Motor neuron (in vitro differentiated cells): ENCODE data around the gene SRF. TPM values are rescaled to one million over a fixed set of nuclear protein-coding genes. Genes with fewer than 3 reads are reported as not detected.

ENCODE experiments used
- ATAC-seq, 8 experiments: fragments of 200-7000 bp; cut with Tn5 transposase; replicated peaks in 6 of 8; 2 replicates each; pipeline ENCODE4 v1.8.0; 2021; ENCODE audit warnings: mild to moderate bottlenecking in 8 of 8, moderate library complexity in 8 of 8
- H3K27ac ChIP-seq, 2 donors: fragments of 250-450 bp; sonication (Bioruptor Pico); 2 replicates each; pipeline ENCODE4 v1.9.0; 2021; ENCODE audit warnings: antibody characterized with exemption in 2 of 2, mild to moderate bottlenecking in 2 of 2, moderate library complexity in 1 of 2
- H3K4me1 ChIP-seq, 2 donors: fragments of 250-450 bp; sonication (Bioruptor Pico); replicated peaks in 1 of 2; 2 replicates each; pipeline ENCODE4 v1.6.1; 2021; ENCODE audit warnings: antibody characterized with exemption in 2 of 2, mild to moderate bottlenecking in 2 of 2, moderate library complexity in 1 of 2
- H3K4me3 ChIP-seq, 5 donors: fragments of 250-450 bp; sonication (Bioruptor Pico); 2 replicates each; pipeline ENCODE4 v1.9.0; 2021; ENCODE audit warnings: antibody characterized with exemption in 5 of 5, mild to moderate bottlenecking in 5 of 5, moderate library complexity in 4 of 5
- WGBS, 10 experiments: fragments of 450-650 bp; shearing (Covaris generic); methylation state at CpG; one replicate each; pipeline ENCODE4 v1.0.0; 2022; 5-methylcytosine and 5-hydroxymethylcytosine counted together
- in situ Hi-C, 9 experiments: fragments of 400-800 bp; cut with MboI; loops; one replicate each; pipeline ENCODE4 v1.15.0; 2021; ENCODE audit warnings: low sequenced_read_pairs in 9 of 9, low pct_unique_long_range_greater_than_20kb in 2 of 9; ENCODE audit not compliant: unreplicated experiment in 9 of 9
- total RNA-seq, 8 experiments: library from RNA; unstranded; fragments of 300-600 nt; gene quantifications; 2 replicates each; pipeline versions ENCODE4 v1.2.3 to v1.2.4, GENCODE V29; 2022

SRF gene
- total RNA-seq, 8 experiments from 2014 or later: 8.5 to 25.9 (median 16.2) TPM

- WGBS, 10 experiments: 50 to 92% (median 75%) methylated on average over 1 to 5 of the region's 11 CpGs; no CpG with 5 or more reads in 4 of the 10 experiments
- H3K4me1 ChIP-seq: no peaks in the 10 kb centered on the region
- in situ Hi-C loops: no loop called here
- no peak for ATAC-seq
- no peak overlapping the region for H3K4me3 ChIP-seq
- no peak overlapping the region for H3K27ac ChIP-seq
Measured at GRCh38 chr6:43213431-43213830, 42.4 kb downstream of the SRF start.

- Histone ChIP-seq H3K4me1 (no peaks in the 10 kb centered on the region), H3K4me3 (no peak overlapping the region), H3K27ac (no peak overlapping the region)
- in situ Hi-C loops: no loop called here
- 80 to 100% (median 100%) methylated on average over 1 to 7 of the region's 8 CpGs; no CpG with 5 or more reads in 3 of the 10 experiments for WGBS, 10 experiments
- ATAC-seq: no peak
Measured at GRCh38 chr6:43215066-43215465, 44.0 kb downstream of the SRF start.

GRCh38 chr6:43216200-43216599 is 45.1 kb downstream of the SRF start:
- in situ Hi-C loops: no loop called here
- no peak overlapping the region for H3K27ac ChIP-seq
- WGBS, 10 experiments: 69 to 90% (median 88%) methylated on average over 4 to 8 of the region's 12 CpGs; no CpG with 5 or more reads in 6 of the 10 experiments

GRCh38 chr6:43217351-43217750 is 46.3 kb downstream of the SRF start:
- Histone ChIP-seq H3K4me1 (no peaks in the 10 kb centered on the region), H3K4me3 (no peak overlapping the region), H3K27ac (no peak overlapping the region)
- ATAC-seq: no peak
- WGBS, 10 experiments: 20 to 100% (median 83%) methylated on average over 1 to 4 of the region's 5 CpGs; no CpG with 5 or more reads in 4 of the 10 experiments
- in situ Hi-C loops: no loop called here

More at GRCh38 chr6:43216200-43216599, 45.1 kb downstream of the SRF start:
- Histone ChIP-seq H3K4me1 (no peaks in the 10 kb centered on the region), H3K4me3 (no peak overlapping the region)
- no peak for ATAC-seq

DNA sequence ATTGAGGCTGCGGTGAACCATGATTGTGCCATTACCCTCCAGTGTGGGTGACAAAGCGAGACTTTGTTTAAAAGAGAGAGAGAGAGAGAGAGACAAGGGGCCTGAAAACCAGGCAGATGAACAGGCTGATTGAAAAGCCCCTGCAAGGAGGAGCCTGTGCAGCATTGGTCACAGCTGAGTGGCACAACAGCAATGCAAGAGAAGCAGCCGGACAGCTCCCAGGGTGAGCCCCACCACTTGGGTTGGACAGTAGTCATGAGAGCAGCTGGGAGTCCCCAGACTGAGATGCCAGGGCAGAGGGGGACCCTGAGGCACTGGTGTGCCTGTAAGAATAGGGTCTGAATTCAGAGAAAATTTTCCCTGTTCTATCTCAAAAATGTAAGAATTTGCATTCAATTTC is 48.0 kb downstream of the SRF start:
- WGBS, 10 experiments: 92 to 100% (median 94%) methylated on average over 1 to 3 of the region's 3 CpGs; no CpG with 5 or more reads in 5 of the 10 experiments
- Histone ChIP-seq H3K27ac (no peak overlapping the region), H3K4me3 (no peak overlapping the region), H3K4me1 (no peaks in the 10 kb centered on the region)
- ATAC-seq: no peak
- in situ Hi-C loops: no loop called here

- Histone ChIP-seq H3K4me3 (no peak overlapping the region), H3K4me1 (no peaks in the 10 kb centered on the region), H3K27ac (no peak overlapping the region)
- no peak for ATAC-seq
- 73 to 100% (median 90%) methylated on average over 1 to 7 of the region's 7 CpGs; no CpG with 5 or more reads in 1 of the 10 experiments for WGBS, 10 experiments
- in situ Hi-C loops: no loop called here
Measured at GRCh38 chr6:43219814-43220213, 48.7 kb downstream of the SRF start.

DNA sequence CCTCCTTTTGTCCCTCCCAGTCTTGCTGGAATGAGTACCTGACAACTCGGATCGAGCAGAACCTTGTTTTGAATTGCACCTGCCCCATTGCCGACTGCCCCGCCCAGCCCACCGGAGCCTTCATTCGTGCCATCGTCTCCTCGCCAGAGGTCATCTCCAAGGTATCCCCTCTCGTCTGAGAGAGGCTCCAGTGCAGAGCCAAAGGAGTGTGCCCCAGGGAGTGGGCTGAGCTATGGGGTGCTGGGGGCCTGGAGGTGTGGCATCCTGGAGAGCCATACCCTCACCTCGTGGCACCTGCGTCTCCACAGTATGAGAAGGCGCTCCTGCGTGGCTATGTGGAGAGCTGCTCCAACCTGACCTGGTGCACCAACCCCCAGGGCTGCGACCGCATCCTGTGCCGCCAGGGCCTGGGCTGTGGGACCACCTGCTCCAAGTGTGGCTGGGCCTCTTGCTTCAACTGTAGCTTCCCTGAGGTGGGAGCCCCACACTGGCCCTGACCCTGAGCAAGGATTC is 49.4 kb downstream of the SRF start:
- ATAC-seq: no peak
- 100% methylated on average over 3 of the region's 16 CpGs; no CpG with 5 or more reads in 9 of the 10 experiments for WGBS, 10 experiments
- Histone ChIP-seq H3K4me1 (no peaks in the 10 kb centered on the region), H3K27ac (no peak overlapping the region), H3K4me3 (no peak overlapping the region)
- in situ Hi-C loops: no loop called here

DNA sequence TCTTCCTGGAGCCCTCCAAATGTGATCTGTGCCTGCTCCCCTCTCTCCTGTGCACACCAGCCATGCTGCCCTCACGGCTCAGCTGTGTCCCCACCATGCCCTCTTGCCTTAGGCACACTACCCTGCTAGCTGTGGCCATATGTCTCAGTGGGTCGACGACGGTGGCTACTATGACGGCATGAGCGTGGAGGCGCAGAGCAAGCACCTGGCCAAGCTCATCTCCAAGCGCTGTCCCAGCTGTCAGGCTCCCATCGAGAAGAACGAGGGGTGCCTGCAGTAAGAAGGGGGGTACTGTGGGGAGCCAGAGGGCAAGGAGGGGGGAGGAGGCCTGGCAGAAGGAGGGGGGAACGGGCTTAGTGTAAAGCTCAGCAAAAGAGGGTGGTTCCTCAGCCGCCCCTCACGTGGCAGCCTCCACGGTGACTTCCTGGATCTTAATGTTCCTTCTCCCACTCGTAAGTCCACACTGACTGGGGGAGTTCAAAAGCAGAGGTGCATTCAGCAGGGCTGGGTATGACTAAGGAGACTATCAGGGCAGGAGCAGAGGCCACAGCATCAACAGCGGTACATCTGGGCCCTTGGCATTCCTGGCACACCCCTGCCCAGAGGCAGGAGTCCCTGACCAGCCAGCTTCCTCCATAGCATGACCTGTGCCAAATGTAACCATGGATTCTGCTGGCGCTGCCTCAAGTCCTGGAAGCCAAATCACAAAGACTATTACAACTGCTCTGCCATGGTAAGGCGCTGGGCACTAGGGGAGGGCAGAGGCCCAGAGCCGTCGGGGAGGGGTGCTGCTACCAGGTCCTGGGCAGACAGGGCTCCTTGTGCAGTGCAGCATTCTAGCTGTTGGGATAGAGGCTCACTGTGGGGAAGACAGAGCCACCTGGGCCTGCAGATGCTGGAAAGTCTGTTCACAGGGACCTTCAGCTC is 50.2 kb downstream of the SRF start:
- peak in 3 of 8 experiments; percentile 17 to 81 (median 25) for ATAC-seq
- in situ Hi-C loops: no loop called here
- WGBS, 10 experiments: 50 to 83% (median 70%) methylated on average over 1 to 2 of the region's 20 CpGs; no CpG with 5 or more reads in 6 of the 10 experiments
- Histone ChIP-seq H3K4me3 (no peak overlapping the region), H3K4me1 (no peaks in the 10 kb centered on the region), H3K27ac (no peak overlapping the region)

- Histone ChIP-seq H3K4me3 (no peak overlapping the region), H3K27ac (no peak overlapping the region), H3K4me1 (no peaks in the 10 kb centered on the region)
- in situ Hi-C loops: no loop called here
- peak in 1 of 8 experiments; percentile 37 for ATAC-seq
- WGBS, 10 experiments: 65 to 100% (median 80%) methylated on average over 1 to 4 of the region's 15 CpGs; no CpG with 5 or more reads in 7 of the 10 experiments
Measured at GRCh38 chr6:43222418-43223059, 51.5 kb downstream of the SRF start.

DNA sequence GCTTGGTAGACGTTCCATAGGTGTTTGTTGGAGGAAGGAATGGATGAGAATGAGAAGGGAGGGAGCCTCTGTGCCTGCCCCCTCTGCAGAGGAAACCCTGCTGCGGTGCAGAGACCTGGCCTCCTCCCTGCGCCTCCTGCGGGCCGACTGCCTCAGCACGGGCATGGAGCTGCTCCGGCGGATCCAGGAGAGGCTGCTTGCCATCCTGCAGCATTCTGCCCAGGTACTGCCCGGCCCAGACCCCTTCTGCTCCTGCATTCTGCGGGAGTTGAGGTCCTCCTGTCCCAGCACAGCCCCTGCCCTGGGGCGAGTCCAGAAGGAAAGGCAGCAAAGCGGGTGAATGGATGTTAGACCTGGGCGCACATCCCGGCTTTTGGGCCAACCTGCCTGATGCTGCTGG is 52.1 kb downstream of the SRF start:
- 40 to 100% (median 83%) methylated on average over 1 to 7 of the region's 14 CpGs; no CpG with 5 or more reads in 4 of the 10 experiments for WGBS, 10 experiments

GRCh38 chr6:43226192-43226851 is 55.3 kb downstream of the SRF start:
- ATAC-seq: no peak
- 60 to 97% (median 87%) methylated on average over 1 to 6 of the region's 11 CpGs for WGBS, 10 experiments
- H3K4me1 ChIP-seq: peaks cover 0 to 6% of the 10 kb centered on the region in 2 donors
- in situ Hi-C loops: no loop called here
- no peak overlapping the region for H3K4me3 ChIP-seq
- no peak overlapping the region for H3K27ac ChIP-seq

More for the DNA sequence above, 52.1 kb downstream of the SRF start:
- in situ Hi-C loops: no loop called here
- ATAC-seq: no peak
- H3K4me3 ChIP-seq: no peak overlapping the region
- H3K4me1 ChIP-seq: no peaks in the 10 kb centered on the region
- H3K27ac ChIP-seq: no peak overlapping the region

GRCh38 chr6:43228951-43229802 is 58.1 kb downstream of the SRF start, which contains the start of gene DNPH1:
DNPH1 (minus strand) TSS chr6:43229481; CDS start chr6:43229456, 25 bp downstream.
- peak; percentile 93 to 98 (median 97) for ATAC-seq
- peak within 1 kb of the TSS; percentile 46 to 56 (median 49) for H3K4me3 ChIP-seq
- in situ Hi-C loops: no loop called here
- H3K27ac ChIP-seq: peak within 1 kb of the TSS in 1 of 2 donors; percentile 29
- 0 to 21% (median 10%) methylated on average over 1 to 22 of the region's 82 CpGs; no CpG with 5 or more reads in 5 of the 10 experiments for WGBS, 10 experiments
- H3K4me1 ChIP-seq: peaks cover 0 to 6% of the 10 kb centered on the region in 2 donors
